Parietal lobe (tissue), 1 donor: ENCODE measurements around the gene PCDHA9. TPM values are rescaled to one million over a fixed set of nuclear protein-coding genes. Genes with fewer than 3 reads are reported as not detected.

Experiments
- total RNA-seq: library from RNA; depleted of rRNA; stranded (reverse); fragments of >200 nt; gene quantifications from one replicate; pipeline ENCODE4 v1.2.3, GENCODE V29; 2014

The PCDHA9 gene
- 42.6 TPM for total RNA-seq

GRCh38 chr5:140848139-140849102 is at the start of gene PCDHA9:
Gene PCDHA9, plus strand, starts transcription at chr5:140848382. Its CDS starts 114 bp downstream, at chr5:140848496.

GRCh38 chr5:140800816-140801493 is 47.2 kb upstream of the PCDHA9 start, which contains the start of gene PCDHA3:
Gene PCDHA3, plus strand, starts transcription at chr5:140801057.

GRCh38 chr5:140806834-140807775 is 41.1 kb upstream of the PCDHA9 start, which contains the start of gene PCDHA4:
Gene PCDHA4, plus strand, starts transcription at chr5:140807068.

GRCh38 chr5:140821375-140822280 is 26.6 kb upstream of the PCDHA9 start, which contains the start of gene PCDHA5:
Gene PCDHA5, plus strand, starts transcription at chr5:140821613.

DNA sequence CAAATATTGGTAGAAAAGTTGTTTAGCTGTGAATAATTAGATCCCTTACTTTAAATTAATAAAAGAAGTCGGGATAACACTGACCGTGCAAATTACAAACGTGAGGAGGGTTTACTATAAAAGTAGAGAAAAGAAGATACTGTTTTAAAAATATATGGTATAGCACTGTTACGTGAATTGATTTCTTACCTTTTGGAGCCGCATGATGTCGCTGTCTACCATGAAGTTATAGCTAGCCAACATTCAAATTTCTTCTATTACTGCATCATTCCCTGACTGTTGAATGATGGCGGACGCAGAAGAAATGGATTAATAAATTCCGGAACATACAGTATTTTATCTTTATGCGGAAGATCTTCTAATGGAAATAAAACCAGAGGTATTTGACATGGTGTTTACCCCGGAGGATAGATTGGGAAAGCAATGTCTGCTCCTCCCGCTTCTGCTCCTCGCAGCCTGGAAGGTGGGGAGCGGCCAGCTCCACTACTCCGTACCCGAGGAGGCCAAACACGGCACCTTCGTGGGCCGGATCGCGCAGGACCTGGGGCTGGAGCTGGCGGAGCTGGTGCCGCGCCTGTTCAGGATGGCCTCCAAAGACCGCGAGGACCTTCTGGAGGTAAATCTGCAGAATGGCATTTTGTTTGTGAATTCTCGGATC is 20.3 kb upstream of the PCDHA9 start, which contains the start of gene PCDHA6:
TSS of gene PCDHA6 (plus strand) at position 257 of the 658 bp plus-strand sequence. CDS start at position 389, 132 bp downstream.

GRCh38 chr5:140833993-140834392 is 14.2 kb upstream of the PCDHA9 start, which contains the start of gene PCDHA7:
Gene PCDHA7, plus strand, starts transcription at chr5:140834269. Its CDS starts 115 bp downstream, at chr5:140834384.

DNA sequence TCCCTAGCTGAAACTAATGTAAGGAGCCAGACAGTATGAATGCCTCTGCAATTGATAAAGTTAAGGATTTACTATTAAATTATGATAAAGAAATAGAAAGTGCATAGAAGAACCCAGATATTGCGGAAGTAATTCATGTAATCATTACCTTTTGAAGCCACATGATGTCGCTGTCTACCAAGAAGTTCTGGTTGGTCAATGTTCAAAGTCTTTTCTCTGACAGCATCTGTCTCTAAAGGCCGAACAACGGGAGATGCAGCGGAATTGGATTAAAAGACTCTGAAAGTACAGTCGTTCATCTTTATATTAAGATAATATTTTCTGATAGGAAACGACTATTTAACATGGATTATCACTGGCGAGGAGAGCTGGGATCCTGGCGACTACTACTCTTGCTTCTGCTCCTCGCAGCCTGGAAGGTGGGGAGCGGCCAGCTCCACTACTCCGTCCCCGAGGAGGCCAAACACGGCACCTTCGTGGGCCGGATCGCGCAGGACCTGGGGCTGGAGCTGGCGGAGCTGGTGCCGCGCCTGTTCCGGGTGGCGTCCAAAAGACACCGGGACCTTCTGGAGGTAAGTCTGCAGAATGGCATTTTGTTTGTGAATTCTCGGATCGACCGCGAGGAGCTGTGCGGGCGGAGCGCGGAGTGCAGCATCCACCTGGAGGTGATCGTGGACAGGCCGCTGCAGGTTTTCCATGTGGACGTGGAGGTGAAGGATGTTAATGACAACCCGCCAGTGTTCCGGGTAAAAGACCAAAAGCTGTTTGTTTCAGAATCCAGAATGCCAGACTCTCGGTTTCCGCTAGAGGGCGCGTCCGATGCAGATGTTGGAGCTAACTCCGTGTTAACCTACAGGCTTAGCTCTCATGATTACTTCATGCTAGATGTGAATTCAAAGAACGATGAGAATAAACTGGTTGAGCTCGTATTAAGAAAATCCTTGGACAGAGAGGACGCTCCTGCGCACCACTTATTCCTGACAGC is 6.9 kb upstream of the PCDHA9 start, which contains the start of gene PCDHA8:
TSS of gene PCDHA8 (plus strand) at position 210 of the 985 bp plus-strand sequence. CDS start at position 345, 135 bp downstream.

GRCh38 chr5:140855772-140856674 is 7.8 kb downstream of the PCDHA9 start, which contains the start of gene PCDHA10:
Gene PCDHA10, plus strand, starts transcription at chr5:140855897. Its CDS starts 152 bp downstream, at chr5:140856049.

DNA sequence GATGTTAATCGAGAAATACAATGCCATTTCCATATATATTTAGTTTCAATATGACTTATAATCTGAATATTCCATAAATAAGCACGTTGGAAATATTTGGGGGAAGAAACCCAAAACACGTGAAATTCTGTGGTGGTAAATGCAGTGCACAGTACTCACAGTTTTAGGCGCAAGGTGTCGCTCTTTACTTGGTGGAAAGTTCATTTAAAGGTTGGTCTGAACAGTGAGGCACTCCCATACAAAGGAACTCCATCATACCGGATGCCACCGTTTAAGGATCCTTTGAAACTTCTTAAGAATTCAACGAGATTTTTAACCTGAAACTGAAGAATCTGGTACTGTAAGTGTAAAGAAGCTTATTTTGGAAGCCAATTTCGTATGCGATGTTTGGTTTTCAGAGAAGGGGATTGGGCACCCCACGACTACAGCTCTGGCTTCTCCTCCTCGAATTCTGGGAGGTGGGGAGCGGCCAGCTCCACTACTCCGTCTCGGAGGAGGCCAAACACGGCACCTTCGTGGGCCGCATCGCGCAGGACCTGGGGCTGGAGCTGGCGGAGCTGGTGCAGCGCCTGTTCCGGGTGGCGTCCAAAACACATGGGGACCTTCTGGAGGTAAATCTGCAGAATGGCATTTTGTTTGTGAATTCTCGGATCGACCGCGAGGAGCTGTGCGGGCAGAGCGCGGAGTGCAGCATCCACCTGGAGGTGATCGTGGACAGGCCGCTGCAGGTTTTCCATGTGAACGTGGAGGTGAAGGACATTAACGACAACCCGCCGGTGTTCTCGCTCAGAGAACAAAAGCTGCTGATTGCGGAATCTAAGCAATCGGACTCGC is 20.8 kb downstream of the PCDHA9 start, which contains the start of gene PCDHA11:
TSS of gene PCDHA11 (plus strand) at position 237 of the 834 bp plus-strand sequence. CDS start at position 384, 147 bp downstream.

GRCh38 chr5:140875085-140876065 is 27.2 kb downstream of the PCDHA9 start, which contains the start of gene PCDHA12:
Gene PCDHA12, plus strand, starts transcription at chr5:140875308. Its CDS starts 165 bp downstream, at chr5:140875473.

DNA sequence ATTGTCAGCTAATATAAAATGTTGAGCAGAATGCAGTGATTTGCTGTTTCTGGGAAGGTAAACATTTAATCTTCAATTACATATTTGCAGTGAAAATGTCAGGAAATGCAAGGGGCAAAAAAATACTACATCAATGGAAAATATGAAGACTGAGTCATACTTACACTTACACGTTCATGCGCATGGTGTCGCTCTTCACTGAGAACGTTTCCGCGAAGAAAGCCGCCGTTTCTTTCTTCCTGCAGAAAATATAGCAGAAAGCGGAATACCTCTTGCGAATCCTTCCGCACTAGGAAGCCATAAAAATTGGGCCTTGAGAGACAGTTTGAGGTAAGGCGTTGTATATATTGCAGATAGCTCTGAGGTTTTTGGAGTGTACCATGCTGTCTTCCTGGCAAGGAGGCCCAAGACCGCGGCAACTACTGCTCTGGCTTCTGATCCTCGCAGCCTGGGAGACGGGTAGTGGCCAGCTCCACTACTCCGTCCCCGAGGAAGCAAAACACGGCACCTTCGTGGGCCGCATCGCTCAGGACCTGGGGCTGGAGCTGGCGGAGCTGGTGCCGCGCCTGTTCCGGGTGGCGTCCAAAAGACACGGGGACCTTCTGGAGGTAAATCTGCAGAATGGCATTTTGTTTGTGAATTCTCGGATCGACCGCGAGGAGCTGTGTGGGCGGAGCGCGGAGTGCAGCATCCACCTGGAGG is 33.9 kb downstream of the PCDHA9 start, which contains the start of gene PCDHA13:
TSS of gene PCDHA13 (plus strand) at position 236 of the 702 bp plus-strand sequence. CDS start at position 381, 145 bp downstream.

